GM19193 (cell line): Measurements from ENCODE around the gene TMEM236.

ENCODE experiments used
- POLR2A ChIP-seq: IDR thresholded peaks from 4 replicates; pipeline ENCODE4 v1.6.1; 2011; ENCODE audit not compliant: insufficient read depth, insufficient read length; ENCODE audit errors: extremely low read depth

Gene TMEM236, protein sequence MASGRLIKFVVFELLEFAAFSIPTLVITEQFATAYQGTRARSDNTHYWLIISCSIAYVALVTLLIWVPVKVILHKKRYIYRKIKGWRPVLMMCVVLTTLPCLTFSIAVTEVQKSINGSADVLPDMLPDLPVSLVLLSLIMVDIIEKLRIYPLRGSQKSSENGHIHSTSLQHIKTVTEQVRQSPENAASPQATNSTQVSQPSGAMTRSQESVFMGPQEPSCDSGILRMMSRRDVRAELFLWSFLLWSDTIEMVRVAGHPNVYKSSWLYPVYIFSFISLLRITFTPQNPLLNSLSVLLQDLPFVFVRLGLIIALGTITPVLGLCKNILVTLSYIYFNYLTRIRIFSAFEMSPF

DNA sequence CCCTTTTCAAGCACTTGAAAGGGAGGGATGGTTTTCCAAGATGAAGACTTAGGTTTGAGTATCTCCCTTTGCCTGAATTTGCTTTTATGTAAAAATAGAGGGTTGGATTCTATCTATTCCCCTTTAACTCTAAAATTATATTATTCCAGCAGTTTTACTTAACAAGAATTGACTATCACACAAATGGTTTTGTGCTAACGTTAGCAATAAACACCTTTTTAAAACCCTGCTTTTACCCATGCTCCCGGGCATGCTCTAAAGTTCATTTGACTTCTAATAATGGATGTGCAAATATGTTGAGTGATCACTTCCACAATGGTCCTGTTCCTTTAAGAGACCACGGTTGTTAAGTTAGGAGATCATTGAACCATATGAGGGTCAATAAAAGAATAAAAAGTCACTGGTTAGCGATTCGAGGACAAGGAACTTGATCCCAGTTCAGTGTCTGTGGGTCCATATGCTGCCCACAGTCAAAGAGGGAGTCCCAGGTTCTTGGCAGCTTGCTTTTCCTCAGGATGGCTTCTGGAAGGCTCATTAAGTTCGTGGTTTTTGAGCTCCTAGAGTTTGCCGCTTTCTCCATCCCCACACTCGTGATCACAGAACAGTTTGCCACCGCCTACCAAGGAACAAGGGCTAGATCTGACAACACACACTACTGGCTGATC is at the start of gene TMEM236:
Gene TMEM236 (plus strand): TSS at position 421 of the 665 bp plus-strand sequence. CDS start 95 bp downstream, at position 516.
- TF ChIP-seq POLR2A, result no peak

DNA sequence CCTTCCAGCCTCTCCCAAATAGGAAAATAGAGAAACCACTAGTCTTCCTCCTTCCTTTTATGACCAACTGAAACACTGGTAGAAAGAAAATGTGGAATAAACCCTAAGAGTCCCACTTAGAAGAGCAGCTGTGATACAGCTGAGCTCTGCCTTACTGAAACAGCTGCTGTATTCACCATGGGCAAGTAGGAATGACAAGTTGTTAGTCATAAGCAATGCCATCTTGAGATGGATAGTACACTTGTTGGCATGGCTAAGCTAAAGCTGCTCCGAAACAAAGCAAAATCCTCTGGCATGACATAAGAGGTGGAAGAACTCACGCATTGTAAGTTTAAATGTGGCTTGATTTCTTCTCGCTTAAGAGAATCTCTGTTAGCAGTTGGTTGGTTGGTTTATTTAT is 48.3 kb upstream of the TMEM236 start:
- no peak for TF ChIP-seq POLR2A

DNA sequence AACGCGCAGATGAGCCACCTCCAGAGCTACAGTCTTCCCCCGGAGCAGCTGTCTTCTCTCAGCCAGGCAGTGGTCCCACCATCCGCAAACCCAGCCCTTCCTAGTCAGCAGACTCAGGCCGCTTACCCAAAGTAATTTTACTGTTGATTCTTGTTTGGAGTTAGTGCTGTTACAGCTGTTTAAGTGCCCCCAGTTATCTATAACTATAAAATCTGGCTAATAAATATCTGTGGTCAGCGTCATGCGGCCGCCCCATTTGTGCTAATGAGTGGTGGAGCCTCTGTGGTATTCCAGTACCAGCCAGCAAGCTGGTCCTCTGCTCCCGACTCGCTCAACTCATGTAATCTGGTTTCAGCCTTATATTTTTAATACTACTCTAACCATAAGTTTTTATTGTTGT is 43.2 kb upstream of the TMEM236 start:
- TF ChIP-seq POLR2A, result no peak

DNA sequence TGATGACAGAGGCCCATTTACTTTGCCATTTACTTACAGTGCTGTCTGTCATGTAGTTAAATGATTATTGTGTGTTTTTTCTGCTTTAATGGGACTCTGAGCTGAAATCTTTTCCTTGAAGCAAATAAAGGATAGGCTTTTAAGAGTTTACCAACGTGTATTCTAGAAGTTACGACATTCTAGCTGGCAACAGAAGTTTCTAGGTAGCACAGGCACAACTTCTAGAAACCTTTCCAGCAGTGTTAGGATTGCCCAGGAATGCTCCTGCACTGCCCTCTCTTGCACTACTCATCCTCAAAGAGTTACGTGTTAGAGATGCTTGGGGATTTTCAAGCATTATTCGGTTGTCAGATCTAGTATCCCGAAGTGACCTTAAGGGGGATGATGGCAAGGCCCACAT is 42.5 kb upstream of the TMEM236 start:
- TF ChIP-seq POLR2A, result no peak

DNA sequence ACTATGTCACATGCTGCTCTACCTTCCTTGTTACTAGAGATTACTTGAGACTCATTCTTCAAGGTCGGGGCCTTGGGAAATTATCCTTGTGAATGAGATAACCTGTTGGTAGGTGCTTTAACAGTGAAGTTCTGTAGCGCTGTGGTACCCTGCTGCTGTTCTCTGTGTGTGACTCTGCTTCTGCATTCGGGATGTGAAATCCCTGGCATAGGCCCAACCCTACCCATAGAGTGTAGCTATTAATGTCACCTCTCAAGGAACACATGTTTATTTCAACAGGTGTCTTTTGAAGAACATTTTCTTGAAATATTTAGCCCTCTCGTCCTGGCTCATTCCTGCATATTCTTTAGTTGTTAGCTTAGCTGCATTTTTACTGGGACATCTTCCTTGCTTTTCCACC is 41.8 kb upstream of the TMEM236 start:
- no peak for TF ChIP-seq POLR2A

DNA sequence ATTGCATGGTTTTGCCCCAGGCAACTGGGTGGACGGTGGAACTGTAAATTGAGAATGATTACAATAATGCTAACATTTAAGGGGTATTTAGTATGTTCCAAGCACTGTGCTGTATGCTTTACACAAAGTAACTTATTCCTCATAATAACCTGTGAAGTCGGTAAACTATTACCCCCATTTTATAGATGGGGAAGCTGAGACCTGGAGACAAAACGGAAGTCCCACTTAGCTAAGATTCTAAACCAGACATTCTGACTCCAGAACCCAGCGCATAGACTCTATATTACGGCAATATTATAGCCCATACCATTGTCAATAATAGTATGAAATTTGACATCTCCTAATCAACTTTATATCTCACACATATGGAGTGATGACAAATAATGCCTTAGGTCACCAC is 39.9 kb upstream of the TMEM236 start:
- no peak for TF ChIP-seq POLR2A

DNA sequence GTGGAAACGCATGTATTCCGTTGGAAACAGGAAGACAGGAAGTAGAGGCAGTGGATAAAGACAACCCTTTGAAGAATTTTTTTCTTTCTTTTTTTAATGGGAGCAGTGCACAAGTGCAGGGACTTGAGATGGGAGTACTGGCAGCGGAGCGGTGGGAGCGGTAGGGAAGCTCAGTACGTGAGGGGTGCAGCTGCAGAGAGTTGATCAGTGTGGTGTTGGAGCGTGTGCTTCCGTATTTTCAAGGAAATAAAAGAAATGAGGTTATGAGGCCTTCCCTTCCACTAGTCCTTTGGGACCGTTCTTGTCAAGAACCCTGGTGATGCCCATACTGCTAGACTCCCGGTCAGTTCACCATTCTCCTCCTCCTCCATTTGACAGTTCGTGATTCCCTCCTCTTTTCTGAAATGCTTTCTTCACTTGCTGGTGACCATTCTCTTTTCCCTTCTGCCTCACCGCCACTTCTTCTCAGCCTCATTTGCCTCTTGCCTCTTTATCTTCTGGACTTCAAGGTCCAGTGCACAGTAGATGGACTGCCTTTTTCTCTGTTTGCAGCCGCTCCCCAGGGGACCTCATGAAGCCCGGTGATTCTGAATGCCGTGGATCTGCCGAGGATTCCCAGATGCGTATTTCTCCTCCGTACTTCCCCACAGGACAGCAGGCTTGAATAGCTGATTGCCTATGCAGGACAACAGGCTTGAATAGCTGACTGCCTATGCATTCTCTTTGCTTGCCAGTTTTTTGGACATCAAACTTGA is 39.1 kb upstream of the TMEM236 start:
- no peak for TF ChIP-seq POLR2A

DNA sequence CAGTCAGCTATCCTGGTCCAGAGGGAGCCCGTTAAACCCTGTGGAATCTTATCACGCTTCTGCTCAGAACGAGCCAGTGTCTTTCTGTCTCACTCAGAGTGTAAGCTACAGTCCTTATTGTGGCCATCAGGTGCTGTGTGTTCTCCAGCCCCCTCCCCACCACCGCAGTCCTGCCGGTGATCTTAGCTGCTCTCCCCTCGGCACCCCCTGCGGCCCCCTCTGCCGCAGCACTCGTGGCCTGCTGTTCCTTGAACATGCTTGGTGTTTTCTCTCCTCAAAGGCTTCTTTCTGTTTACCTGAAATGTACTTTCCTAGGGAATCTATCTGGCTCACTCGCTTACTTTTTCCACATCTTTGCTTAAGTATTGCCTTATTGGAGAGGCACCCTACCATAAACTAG is 38.2 kb upstream of the TMEM236 start:
- TF ChIP-seq POLR2A, result no peak

DNA sequence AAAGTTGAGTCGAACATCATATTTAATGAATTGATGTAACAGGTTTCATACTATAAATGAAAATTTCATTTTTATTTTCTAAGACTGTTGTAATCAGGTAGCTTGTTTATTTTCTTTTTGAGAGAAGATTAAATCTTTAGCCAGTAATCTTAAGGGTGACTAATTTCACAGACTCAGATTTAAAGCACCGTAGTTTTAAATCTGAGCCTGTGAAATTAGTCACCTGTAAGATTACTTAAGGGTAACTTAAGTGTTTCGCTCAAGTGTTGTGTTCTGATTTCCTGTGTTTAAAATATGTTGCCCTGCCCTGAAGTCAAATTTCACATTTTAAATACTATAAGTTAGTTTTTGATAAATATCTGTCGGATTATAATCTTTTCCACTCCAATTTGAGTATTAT is 35.8 kb upstream of the TMEM236 start:
- TF ChIP-seq POLR2A, result no peak

DNA sequence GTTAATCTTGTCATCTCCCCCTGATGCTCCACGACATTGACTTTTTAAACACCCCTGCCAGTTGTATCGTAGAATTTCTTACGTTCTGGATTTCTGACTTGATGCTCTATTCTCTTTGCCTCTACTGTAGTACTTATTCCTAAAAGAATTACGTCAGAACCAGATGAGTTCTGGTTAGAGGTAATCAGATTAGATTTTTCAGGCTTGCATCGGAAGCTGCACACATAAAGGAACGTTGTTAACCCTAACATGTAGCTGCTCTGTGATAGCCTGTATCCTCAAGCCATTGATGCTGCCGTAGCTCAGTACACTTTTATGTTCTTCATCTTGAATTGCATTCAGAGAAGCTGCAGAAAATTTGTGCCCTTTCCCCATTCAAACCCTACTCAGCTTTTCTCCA is 26.3 kb upstream of the TMEM236 start:
- no peak for TF ChIP-seq POLR2A

DNA sequence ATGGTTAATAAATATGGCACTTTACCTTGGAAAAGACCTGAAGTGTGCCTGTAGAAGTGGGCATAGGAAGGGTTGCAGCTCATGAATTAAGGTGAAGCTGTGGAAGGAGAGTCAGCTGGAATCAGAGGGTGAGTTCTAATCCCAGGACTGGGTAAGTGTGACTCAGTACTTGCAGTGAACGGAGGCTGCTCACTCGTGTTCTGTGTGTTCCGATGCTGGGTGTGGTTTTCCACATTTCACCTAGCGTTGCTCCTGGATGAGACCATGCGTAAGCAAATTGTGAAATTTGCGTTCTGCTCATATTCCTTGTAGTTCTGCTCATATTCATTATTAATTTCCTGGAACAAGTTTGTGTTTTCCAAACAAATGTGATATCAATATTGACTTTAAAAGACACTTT is 22.4 kb upstream of the TMEM236 start:
- no peak for TF ChIP-seq POLR2A

DNA sequence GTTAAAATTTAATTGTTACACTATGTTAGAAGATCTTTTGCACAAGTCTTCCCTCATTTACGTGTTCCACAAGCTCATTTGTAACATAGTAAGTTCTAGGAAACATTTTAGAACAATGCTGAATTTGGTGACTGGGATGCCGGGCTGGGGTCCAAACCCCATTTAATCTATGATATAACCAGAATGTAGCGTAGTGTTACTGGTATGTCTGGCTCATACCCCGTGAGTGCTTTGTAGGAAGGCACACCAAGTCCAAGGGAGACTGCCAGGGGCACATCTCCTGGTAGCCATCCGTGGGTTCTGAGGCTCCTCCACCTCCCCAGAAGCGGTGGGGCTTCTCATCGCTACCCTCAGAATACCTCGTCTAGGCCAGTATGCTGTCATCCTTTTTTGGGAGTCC is 21.3 kb upstream of the TMEM236 start:
- TF ChIP-seq POLR2A, result no peak

DNA sequence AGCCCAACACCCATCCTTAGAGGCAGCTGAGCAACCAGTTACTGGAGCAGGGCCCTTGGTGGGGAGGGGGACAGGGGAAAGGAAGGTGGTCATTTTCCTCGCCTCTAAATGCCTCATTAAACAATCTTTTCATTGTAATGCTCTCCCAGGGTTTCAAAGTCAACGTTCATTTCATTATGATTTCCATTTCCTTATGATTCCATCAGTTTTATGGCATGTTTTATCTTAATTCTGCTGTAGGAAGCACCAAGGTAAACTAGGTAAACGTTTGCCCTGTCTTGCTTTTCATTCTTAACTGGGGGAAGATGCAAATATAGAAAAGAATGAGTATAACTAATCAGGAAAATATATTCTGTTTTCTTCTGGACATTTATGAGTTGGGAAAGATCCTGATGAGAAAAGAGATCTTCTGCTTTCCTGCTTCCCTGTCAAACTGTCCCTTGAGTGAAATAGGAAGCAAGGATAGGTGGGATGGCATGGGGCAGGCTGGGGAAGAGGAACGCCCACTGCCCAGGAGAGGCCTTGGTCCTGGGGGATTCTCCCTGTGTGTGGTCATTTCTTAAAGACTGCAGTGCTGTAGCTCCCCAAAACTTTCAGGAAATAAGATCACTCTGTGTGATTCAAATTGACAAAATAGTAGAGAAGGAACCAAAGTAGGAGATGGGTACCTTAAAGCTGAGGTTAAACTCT is 20.5 kb upstream of the TMEM236 start:
- TF ChIP-seq POLR2A, result no peak

DNA sequence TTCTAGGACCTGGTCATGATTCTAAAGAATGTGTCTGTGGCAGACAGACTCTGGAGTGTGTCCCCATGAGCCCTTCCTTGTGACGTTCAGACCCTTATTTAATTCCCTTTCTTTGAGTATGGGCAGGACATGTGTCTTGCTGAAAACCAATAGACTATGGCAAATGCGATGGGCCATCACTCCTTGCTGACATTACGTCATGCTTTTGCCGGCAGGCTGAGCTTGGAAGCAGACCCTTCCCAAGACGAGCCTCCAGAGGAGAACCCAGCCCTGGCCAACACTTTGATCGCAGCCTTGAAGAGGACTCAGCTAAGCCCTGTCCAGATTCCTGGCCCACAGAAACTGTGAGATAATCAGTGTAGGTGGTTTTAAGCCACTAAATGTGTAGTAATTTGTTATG is 18.4 kb upstream of the TMEM236 start:
- no peak for TF ChIP-seq POLR2A

DNA sequence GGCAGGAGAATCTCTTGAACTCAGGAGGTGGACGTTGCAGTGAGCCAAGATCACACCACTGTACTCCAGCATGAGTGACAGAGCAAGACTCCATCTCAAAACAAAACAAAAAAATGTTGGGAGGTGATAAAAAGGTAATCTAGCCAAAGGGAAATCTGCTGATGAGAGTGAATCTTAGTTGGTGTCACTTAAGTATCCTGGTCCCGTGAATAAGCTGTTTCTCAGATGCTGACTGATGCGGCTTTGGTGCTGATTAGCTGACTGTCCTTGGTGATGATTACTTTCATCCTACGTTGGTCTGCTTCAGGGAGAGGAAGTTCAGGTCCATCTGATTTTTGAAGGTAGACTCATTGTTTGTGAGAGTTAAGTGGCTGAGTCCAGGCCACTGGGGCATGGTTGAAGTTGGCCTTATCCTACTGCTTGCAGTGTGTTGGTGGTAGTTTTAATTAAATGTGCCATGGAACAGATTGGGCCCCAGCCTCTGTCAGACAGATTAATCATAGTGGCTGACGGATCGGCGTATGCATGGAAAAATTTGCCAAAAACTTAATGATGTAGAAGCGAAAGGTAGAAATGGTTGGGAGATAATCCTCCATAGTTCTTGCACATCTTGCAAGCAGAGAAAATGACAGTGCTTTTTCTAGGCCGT is 17.4 kb upstream of the TMEM236 start:
- TF ChIP-seq POLR2A, result no peak
